ENCODE data around the gene AMPD3. TPM values are rescaled to one million over a fixed set of nuclear protein-coding genes. Genes with fewer than 3 reads are reported as not detected.

AMPD3 gene
- polyA plus RNA-seq (2012; ENCODE audit: low read depth, missing spikeins) = 17.0 TPM

DNA sequence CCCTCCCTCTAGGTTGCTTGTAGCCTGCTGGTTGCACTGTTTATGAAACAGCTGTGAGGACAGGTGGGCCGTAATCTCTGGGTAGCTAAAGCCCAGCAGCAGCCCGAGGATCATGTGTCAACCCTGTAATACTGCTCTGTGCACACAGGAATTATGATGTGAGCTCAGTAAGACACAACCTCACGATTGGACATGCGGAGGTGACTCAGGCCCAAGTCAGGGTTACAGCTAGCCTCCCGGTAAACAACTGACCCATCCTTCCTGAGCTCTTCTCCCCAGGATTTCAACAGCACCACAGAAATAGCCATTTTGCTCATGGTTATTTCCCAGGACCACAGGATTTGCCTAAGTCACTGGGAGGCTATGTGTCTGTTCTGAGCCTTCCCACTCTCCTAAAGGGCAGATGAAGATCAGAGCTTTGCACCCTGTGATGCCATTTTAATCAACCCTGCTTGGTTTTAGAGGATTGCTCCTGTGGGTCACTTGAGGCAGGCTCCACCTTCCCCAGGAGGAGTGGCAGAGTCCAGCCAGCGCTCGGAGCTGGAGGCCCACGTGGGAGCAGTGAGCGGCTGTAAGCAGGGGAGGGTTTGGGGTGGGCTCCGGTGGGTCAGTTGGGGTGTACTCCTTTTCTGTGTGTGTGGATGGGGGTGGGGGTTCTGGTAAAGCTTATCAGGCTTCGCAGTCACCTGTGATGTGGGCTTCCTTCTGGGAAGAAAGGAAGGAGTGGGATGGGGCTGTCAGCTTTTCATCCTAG lies at the start of gene AMPD3:
Gene AMPD3 (plus strand): TSS at position 387 of the 754 bp plus-strand sequence. CDS start 6,256 bp downstream, outside the sequence.
- TF ChIP-seq TAF1 (IDR thresholded peaks at IDR 0.05; ENCODE audit: low read depth, low read length) = no peak
- no peak for TF ChIP-seq POLR2A (IDR thresholded peaks at IDR 0.05; ENCODE audit: low read depth, low read length)
- TF ChIP-seq PAX5 (IDR thresholded peaks at IDR 0.05; ENCODE audit: insufficient read depth, low read length, severe bottlenecking) = no peak
- 0 out of 2 replicates have a peak, but pooled peaks have one; percentile 5 for TF ChIP-seq POLR2AphosphoS5 (IDR thresholded peaks at IDR 0.05; ENCODE audit: low read depth, low read length)
- no peak for TF ChIP-seq SPI1 (IDR thresholded peaks at IDR 0.05; ENCODE audit: low read depth, low read length)
- peak; percentile 97 for TF ChIP-seq POU2F2 (IDR thresholded peaks at IDR 0.05; ENCODE audit: low read depth, low read length)
- DNase-seq (ENCODE audit: insufficient read length, low spot score) = no peak
- peak; percentile 82 for FAIRE-seq

- no peak for TF ChIP-seq POU2F2 (IDR thresholded peaks at IDR 0.05; ENCODE audit: low read depth, low read length)
- TF ChIP-seq SPI1 (IDR thresholded peaks at IDR 0.05; ENCODE audit: low read depth, low read length) = no peak
- TF ChIP-seq TAF1 (IDR thresholded peaks at IDR 0.05; ENCODE audit: low read depth, low read length) = no peak
- no peak for TF ChIP-seq POLR2A (IDR thresholded peaks at IDR 0.05; ENCODE audit: low read depth, low read length)
- TF ChIP-seq POLR2AphosphoS5 (IDR thresholded peaks at IDR 0.05; ENCODE audit: low read depth, low read length) = no peak
- no peak for TF ChIP-seq PAX5 (IDR thresholded peaks at IDR 0.05; ENCODE audit: insufficient read depth, low read length, severe bottlenecking)
- DNase-seq (ENCODE audit: insufficient read length, low spot score) (peak; percentile 27), FAIRE-seq (peak; percentile 64)
Observed at GRCh38 chr11:10405865-10406592, 49.0 kb upstream of the AMPD3 start.

DNA sequence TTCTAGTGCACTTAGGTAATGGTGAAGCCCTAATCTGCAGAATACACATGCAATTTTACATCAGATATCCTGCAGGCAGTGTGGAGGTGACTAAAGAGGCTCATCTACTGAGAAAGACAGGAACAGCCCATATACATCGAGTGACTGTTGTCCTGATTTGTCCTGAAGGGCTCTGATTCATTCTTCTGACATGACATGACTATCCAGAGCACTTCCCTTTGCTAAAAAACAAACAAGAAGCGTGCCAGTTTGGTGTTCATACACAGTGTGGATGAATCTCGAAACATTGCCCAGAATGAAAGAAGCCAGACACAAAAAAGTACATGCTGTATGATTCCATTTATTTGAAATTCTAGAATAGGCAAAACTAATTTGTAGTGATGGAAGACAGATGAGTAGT lies 48.0 kb upstream of the AMPD3 start:
- DNase-seq (ENCODE audit: insufficient read length, low spot score) (no peak), FAIRE-seq (no peak)
- TF ChIP-seq SPI1 (IDR thresholded peaks at IDR 0.05; ENCODE audit: low read depth, low read length) (no peak), TAF1 (IDR thresholded peaks at IDR 0.05; ENCODE audit: low read depth, low read length) (no peak), POLR2A (IDR thresholded peaks at IDR 0.05; ENCODE audit: low read depth, low read length) (no peak), POLR2AphosphoS5 (IDR thresholded peaks at IDR 0.05; ENCODE audit: low read depth, low read length) (no peak), PAX5 (IDR thresholded peaks at IDR 0.05; ENCODE audit: insufficient read depth, low read length, severe bottlenecking) (no peak), POU2F2 (IDR thresholded peaks at IDR 0.05; ENCODE audit: low read depth, low read length) (no peak)

DNA sequence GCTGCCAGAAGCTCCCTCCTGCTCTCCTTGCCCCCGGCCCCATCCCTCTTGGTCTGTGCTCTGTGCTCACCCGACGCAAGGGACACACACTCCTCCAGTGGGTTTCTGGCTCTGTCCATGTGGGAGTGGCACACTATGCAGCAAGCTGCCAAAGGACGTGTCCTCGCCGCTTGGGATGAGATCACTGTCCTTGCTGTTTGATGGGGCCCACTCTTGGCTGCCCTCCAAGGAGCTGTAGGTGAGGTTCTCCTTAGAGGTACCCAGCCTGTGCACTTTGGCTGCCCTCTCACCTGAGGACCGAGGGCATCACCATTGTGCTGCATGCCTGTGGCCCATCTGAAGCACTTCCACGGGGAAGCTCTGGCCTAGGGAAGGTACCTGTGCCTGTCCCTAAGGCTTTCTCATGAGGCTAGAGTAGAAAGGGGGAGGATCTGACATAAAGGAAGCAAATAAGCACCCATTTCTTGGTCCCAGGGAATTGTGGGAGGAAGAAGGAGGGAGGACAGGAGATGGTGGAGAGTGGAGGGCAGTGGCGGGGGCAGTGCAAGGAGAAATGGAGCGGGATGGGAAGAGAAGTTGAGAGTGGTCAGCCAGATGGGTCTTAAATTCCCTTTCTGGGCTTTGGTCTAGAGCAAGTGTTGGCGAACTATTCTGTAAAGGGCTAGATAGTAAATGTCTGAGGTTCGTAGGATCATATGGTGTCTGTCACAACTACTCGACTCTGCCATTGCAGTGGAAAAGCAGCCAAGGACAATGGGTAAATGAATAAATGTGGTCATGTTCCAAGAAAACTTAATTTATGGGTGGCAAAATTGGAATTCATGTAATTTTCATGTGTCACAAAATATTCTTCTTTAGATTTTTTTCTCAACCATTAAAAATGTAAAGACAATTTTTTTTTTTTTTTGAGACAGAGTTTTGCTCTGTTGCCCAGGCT lies 47.0 kb upstream of the AMPD3 start:
- no peak for FAIRE-seq
- DNase-seq (ENCODE audit: insufficient read length, low spot score) = no peak
- TF ChIP-seq POLR2AphosphoS5 (IDR thresholded peaks at IDR 0.05; ENCODE audit: low read depth, low read length) (no peak), SPI1 (IDR thresholded peaks at IDR 0.05; ENCODE audit: low read depth, low read length) (no peak), TAF1 (IDR thresholded peaks at IDR 0.05; ENCODE audit: low read depth, low read length) (no peak), POLR2A (IDR thresholded peaks at IDR 0.05; ENCODE audit: low read depth, low read length) (no peak), POU2F2 (IDR thresholded peaks at IDR 0.05; ENCODE audit: low read depth, low read length) (no peak), PAX5 (IDR thresholded peaks at IDR 0.05; ENCODE audit: insufficient read depth, low read length, severe bottlenecking) (no peak)

- FAIRE-seq (no peak), DNase-seq (ENCODE audit: insufficient read length, low spot score) (no peak)
- TF ChIP-seq TAF1 (IDR thresholded peaks at IDR 0.05; ENCODE audit: low read depth, low read length) (no peak), PAX5 (IDR thresholded peaks at IDR 0.05; ENCODE audit: insufficient read depth, low read length, severe bottlenecking) (no peak), SPI1 (IDR thresholded peaks at IDR 0.05; ENCODE audit: low read depth, low read length) (no peak), POLR2AphosphoS5 (IDR thresholded peaks at IDR 0.05; ENCODE audit: low read depth, low read length) (no peak), POU2F2 (IDR thresholded peaks at IDR 0.05; ENCODE audit: low read depth, low read length) (no peak), POLR2A (IDR thresholded peaks at IDR 0.05; ENCODE audit: low read depth, low read length) (no peak)
Observed at GRCh38 chr11:10409207-10409661, 45.8 kb upstream of the AMPD3 start.

DNA sequence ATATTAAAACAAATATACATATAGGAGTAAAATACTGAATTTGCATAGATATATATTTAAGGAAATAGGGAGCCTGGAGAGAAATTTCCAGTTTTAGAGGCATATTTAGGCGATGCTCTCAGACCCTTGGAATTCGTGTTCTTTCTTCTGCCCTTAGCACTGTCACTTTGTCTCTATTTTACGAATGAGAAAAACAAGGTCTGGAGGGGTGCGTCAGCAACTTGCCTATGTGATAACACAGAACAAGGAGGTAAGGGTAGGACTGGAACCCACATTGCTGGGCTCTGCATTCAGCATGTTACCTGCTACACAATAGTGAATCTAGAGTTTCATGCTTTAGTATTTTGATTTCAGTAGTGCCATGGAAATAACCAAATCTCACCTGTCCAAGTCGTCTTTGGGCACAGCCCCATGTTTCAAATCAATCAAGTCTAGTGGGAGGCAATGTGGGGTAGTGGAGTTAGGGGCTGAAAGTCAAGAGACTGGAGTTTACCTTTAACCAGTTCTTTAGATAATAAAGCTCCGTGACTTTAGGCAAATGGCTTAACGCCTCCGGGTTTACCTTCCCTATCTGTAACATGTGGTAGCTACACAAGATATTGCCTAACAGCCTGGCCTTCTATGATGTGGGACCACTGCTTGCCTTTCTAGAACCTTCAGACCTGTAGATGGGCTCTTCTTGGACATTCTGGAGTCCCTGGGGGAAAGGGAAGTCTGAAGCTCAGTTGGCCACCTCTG lies 44.8 kb upstream of the AMPD3 start:
- DNase-seq (ENCODE audit: insufficient read length, low spot score) (no peak), FAIRE-seq (no peak)
- TF ChIP-seq POLR2A (IDR thresholded peaks at IDR 0.05; ENCODE audit: low read depth, low read length) = no peak

GRCh38 chr11:10410844-10411200 lies 44.2 kb upstream of the AMPD3 start:
- TF ChIP-seq POLR2AphosphoS5 (IDR thresholded peaks at IDR 0.05; ENCODE audit: low read depth, low read length) (no peak), POU2F2 (IDR thresholded peaks at IDR 0.05; ENCODE audit: low read depth, low read length) (no peak), POLR2A (IDR thresholded peaks at IDR 0.05; ENCODE audit: low read depth, low read length) (no peak), SPI1 (IDR thresholded peaks at IDR 0.05; ENCODE audit: low read depth, low read length) (no peak), PAX5 (IDR thresholded peaks at IDR 0.05; ENCODE audit: insufficient read depth, low read length, severe bottlenecking) (no peak), TAF1 (IDR thresholded peaks at IDR 0.05; ENCODE audit: low read depth, low read length) (no peak)
- no peak for DNase-seq (ENCODE audit: insufficient read length, low spot score)
- no peak for FAIRE-seq

- TF ChIP-seq POU2F2 (IDR thresholded peaks at IDR 0.05; ENCODE audit: low read depth, low read length) = no peak
- TF ChIP-seq SPI1 (IDR thresholded peaks at IDR 0.05; ENCODE audit: low read depth, low read length) = no peak
- no peak for TF ChIP-seq POLR2AphosphoS5 (IDR thresholded peaks at IDR 0.05; ENCODE audit: low read depth, low read length)
- no peak for TF ChIP-seq TAF1 (IDR thresholded peaks at IDR 0.05; ENCODE audit: low read depth, low read length)
- TF ChIP-seq POLR2A (IDR thresholded peaks at IDR 0.05; ENCODE audit: low read depth, low read length) = no peak
- TF ChIP-seq PAX5 (IDR thresholded peaks at IDR 0.05; ENCODE audit: insufficient read depth, low read length, severe bottlenecking) = no peak
- FAIRE-seq = no peak
- DNase-seq (ENCODE audit: insufficient read length, low spot score) = no peak
Observed at GRCh38 chr11:10412266-10412665, 42.8 kb upstream of the AMPD3 start.
